Fibroblast of lung (primary cell): ENCODE data around the gene PGAP3. TPM values are rescaled to one million over a fixed set of nuclear protein-coding genes. Genes with fewer than 3 reads are reported as not detected.

Experiments used
- DNase-seq, 2 donors: peaks; one replicate each; pipeline versions ENCODE4 v3.0.0 to v3.0.0-alpha.2; 2010; ENCODE audit warnings: low read depth in 2 of 2
- H2AFZ ChIP-seq: 2 replicates; pipeline ENCODE4 v1.5.1; 2012; ENCODE audit warnings: low read length, control low read depth, inconsistent platforms
- H3K27ac ChIP-seq: 2 replicates; pipeline ENCODE4 v1.5.1; 2011; ENCODE audit warnings: low read length, control low read depth; ENCODE audit not compliant: insufficient read depth
- H3K27me3 ChIP-seq: 2 replicates; pipeline ENCODE4 v1.5.1; 2011; ENCODE audit warnings: mild to moderate bottlenecking, low read length; ENCODE audit not compliant: control insufficient read depth, insufficient read depth
- H3K36me3 ChIP-seq: 2 replicates; pipeline ENCODE4 v1.5.1; 2011; ENCODE audit warnings: low read length; ENCODE audit not compliant: control insufficient read depth, insufficient read depth
- H3K4me1 ChIP-seq: 2 replicates; pipeline ENCODE4 v1.5.1; 2011; ENCODE audit warnings: low read length; ENCODE audit not compliant: control insufficient read depth, insufficient read depth; ENCODE audit errors: extremely low read depth
- H3K4me2 ChIP-seq: 2 replicates; pipeline ENCODE4 v1.5.1; 2011; ENCODE audit warnings: low read length, control low read depth; ENCODE audit not compliant: insufficient read depth; ENCODE audit errors: extremely low read depth
- H3K4me3 ChIP-seq, 4 experiments: fragments of 200-600 bp in 1 of 4; sonication (generic) in 1 of 4; replicated peaks in 1 of 4; 2 replicates each; pipeline ENCODE4 v1.5.1; 2011 to 2016; ENCODE audit warnings: low read length in 4 of 4, low read depth in 3 of 4, mild to moderate bottlenecking in 3 of 4, control low read depth in 2 of 4, inconsistent platforms in 1 of 4, mixed read lengths in 1 of 4; ENCODE audit not compliant: insufficient read depth in 1 of 4; ENCODE audit errors: control extremely low read depth in 1 of 4
- H3K79me2 ChIP-seq: 2 replicates; pipeline ENCODE4 v1.5.1; 2012; ENCODE audit warnings: mild to moderate bottlenecking, low read length, inconsistent platforms; ENCODE audit not compliant: control insufficient read depth, insufficient read depth
- H3K9ac ChIP-seq: 2 replicates; pipeline ENCODE4 v1.5.1; 2011; ENCODE audit warnings: mild to moderate bottlenecking, low read length, control low read depth; ENCODE audit not compliant: insufficient read depth
- H3K9me3 ChIP-seq: 2 replicates; pipeline ENCODE4 v1.5.1; 2012; ENCODE audit warnings: low read depth, low read length; ENCODE audit not compliant: control insufficient read depth, insufficient read depth
- H4K20me1 ChIP-seq: 2 replicates; pipeline ENCODE4 v1.5.1; 2011; ENCODE audit warnings: low read length; ENCODE audit not compliant: control insufficient read depth, insufficient read depth; ENCODE audit errors: extremely low read depth
- EZH2 ChIP-seq: IDR thresholded peaks from 2 replicates; pipeline ENCODE4 v1.5.1; 2012; ENCODE audit warnings: low read length, control low read depth, mild to moderate bottlenecking; ENCODE audit errors: missing control alignments
- polyA plus RNA-seq, 2 donors: library from polyadenylated mRNA; depleted of rRNA in 1 of 2; stranded (reverse) in 1 of 2; unstranded in 1 of 2; fragments of >200 nt; gene quantifications; 2 replicates each; pipeline ENCODE4 v1.2.1, GENCODE V29; 2011 to 2012; ENCODE audit warnings: missing spikeins in 1 of 2
- total RNA-seq: library from RNA; depleted of rRNA; stranded (reverse); fragments of >200 nt; gene quantifications from 2 replicates; pipeline ENCODE4 v1.2.1, GENCODE V29; 2014
- TF ChIP-seq, protein P1 (sequence below), 2 donors: IDR thresholded peaks in 1 of 2; conservative IDR thresholded peaks in 1 of 2; 1 replicate in 1 of 2; 2 replicates in 1 of 2; pipeline ENCODE4 v1.5.1; 2011 to 2012; ENCODE audit warnings: low read length in 2 of 2, control low read depth in 1 of 2, inconsistent platforms in 1 of 2, low read depth in 1 of 2, mild to moderate bottlenecking in 1 of 2

The PGAP3 gene
- total and polyA plus RNA-seq, 2 donors (not counting 1 experiment from before 2014, with no cell fraction given): 7.9 to 8.8 TPM

DNA sequence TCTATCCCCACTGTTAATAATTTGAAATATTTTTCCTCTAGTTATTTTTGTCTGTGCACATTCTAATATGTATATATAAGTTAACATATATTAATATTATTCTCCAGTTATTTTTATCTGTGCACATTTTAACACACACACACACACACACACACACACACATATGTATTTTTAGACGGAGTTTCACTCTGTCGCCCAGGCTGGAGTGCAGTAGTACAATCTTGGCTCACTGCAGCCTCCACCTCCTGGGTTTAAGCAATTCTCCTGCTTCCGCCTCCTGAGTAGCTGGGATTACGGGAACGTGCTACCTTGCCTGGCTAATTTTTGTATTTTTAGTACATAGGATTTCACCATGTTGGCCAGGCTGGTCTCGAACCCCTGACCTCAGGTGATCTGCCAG lies 29.8 kb upstream of the PGAP3 start:
- TF ChIP-seq EZH2: no peak
- TF ChIP-seq, protein P1, sequence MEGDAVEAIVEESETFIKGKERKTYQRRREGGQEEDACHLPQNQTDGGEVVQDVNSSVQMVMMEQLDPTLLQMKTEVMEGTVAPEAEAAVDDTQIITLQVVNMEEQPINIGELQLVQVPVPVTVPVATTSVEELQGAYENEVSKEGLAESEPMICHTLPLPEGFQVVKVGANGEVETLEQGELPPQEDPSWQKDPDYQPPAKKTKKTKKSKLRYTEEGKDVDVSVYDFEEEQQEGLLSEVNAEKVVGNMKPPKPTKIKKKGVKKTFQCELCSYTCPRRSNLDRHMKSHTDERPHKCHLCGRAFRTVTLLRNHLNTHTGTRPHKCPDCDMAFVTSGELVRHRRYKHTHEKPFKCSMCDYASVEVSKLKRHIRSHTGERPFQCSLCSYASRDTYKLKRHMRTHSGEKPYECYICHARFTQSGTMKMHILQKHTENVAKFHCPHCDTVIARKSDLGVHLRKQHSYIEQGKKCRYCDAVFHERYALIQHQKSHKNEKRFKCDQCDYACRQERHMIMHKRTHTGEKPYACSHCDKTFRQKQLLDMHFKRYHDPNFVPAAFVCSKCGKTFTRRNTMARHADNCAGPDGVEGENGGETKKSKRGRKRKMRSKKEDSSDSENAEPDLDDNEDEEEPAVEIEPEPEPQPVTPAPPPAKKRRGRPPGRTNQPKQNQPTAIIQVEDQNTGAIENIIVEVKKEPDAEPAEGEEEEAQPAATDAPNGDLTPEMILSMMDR (conservative IDR thresholded peaks at IDR 0.05 in 1 of 2, IDR thresholded peaks at IDR 0.05 in 1 of 2; ENCODE audit: low read depth in 1 of 2, low read length in 2 of 2): no peak
- H3K36me3 ChIP-seq: peaks cover 8% of the 10 kb centered on the region
- no peak overlapping the region for H3K4me3 ChIP-seq
- DNase-seq: no peak
- no peak overlapping the region for H3K27ac ChIP-seq
- H3K9me3 ChIP-seq: no peaks in the 10 kb centered on the region
- H2AFZ ChIP-seq: no peak overlapping the region
- H3K4me2 ChIP-seq: no peak overlapping the region
- no peaks in the 10 kb centered on the region for H3K79me2 ChIP-seq
- no peaks in the 10 kb centered on the region for H3K27me3 ChIP-seq
- no peaks in the 10 kb centered on the region for H4K20me1 ChIP-seq
- H3K4me1 ChIP-seq: no peaks in the 10 kb centered on the region
- H3K9ac ChIP-seq: no peak overlapping the region

DNA sequence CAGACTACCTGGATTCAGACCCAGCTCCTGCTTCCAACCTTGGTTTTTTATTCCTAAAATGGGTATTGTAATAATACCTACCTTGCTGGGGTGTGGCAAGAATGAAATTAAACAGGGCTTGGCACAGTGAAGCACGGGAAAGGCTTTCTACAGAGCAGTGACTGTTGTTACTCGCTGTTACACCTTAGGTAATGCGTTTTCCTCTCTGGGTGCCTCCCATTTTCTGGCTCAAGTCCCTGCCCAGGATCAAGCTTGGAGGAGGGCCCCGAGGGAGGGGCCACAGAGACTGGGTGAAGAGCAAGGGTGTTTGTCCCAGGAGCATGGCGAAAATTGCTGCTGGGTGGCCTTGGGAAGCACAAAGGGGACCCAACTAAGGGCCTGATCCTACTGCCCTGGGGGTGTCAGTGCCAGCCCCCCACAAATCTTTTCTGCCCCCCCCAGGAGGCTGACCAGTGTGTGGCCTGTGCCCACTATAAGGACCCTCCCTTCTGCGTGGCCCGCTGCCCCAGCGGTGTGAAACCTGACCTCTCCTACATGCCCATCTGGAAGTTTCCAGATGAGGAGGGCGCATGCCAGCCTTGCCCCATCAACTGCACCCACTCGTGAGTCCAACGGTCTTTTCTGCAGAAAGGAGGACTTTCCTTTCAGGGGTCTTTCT lies 29.2 kb upstream of the PGAP3 start:
- Histone ChIP-seq H3K27me3 (no peaks in the 10 kb centered on the region), H3K4me2 (no peak overlapping the region), H3K36me3 (peaks cover 8% of the 10 kb centered on the region), H3K9ac (no peak overlapping the region), H3K4me1 (no peaks in the 10 kb centered on the region), H3K27ac (no peak overlapping the region), H3K4me3 (no peak overlapping the region), H4K20me1 (no peaks in the 10 kb centered on the region), H3K9me3 (no peaks in the 10 kb centered on the region), H3K79me2 (no peaks in the 10 kb centered on the region), H2AFZ (no peak overlapping the region)
- no peak for DNase-seq
- TF ChIP-seq, protein P1 (conservative IDR thresholded peaks at IDR 0.05 in 1 of 2, IDR thresholded peaks at IDR 0.05 in 1 of 2; ENCODE audit: low read depth in 1 of 2, low read length in 2 of 2): no peak
- no peak for TF ChIP-seq EZH2

DNA sequence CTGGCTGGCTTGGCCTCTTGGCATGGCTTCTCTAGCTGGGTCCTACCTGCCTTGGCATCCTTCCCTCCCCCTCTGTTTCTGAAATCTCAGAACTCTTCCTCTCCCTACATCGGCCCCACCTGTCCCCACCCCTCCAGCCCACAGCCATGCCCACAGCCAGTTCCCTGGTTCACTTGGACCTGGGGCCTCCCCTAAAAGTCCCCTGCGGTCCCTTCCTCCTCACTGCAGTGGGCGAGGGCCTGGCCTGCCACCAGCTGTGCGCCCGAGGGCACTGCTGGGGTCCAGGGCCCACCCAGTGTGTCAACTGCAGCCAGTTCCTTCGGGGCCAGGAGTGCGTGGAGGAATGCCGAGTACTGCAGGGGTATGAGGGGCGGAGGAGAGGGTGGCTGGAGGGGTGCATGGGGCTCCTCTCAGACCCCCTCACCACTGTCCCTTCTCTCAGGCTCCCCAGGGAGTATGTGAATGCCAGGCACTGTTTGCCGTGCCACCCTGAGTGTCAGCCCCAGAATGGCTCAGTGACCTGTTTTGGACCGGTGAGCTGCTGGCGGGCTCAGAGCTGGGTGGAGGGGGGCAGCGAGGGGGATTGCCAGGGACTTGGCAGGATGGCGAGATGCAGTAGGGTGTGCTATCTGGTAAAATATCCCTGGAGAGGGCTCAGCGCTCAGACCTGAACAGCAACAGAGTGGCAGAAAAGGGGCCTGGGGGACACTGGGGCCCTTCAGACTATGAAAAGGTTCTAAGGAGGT lies 28.4 kb upstream of the PGAP3 start:
- Histone ChIP-seq H3K27ac (no peak overlapping the region), H3K9me3 (no peaks in the 10 kb centered on the region), H3K36me3 (peaks cover 13% of the 10 kb centered on the region), H3K27me3 (no peaks in the 10 kb centered on the region), H3K4me3 (no peak overlapping the region), H4K20me1 (no peaks in the 10 kb centered on the region), H3K4me2 (no peak overlapping the region), H3K9ac (no peak overlapping the region), H3K79me2 (no peaks in the 10 kb centered on the region), H2AFZ (no peak overlapping the region), H3K4me1 (no peaks in the 10 kb centered on the region)
- DNase-seq: no peak
- TF ChIP-seq EZH2: no peak
- TF ChIP-seq, protein P1 (conservative IDR thresholded peaks at IDR 0.05 in 1 of 2, IDR thresholded peaks at IDR 0.05 in 1 of 2; ENCODE audit: low read depth in 1 of 2, low read length in 2 of 2): no peak
